Fibroblast of gingiva (primary cell): ENCODE measurements around the gene NBEA.
"Not testable (repeated sequence)": the region's sequence is repeated elsewhere in the genome, so short reads cannot be mapped to it uniquely, and the experiment has no call there.

Experiments
- DNase-seq: peaks from one replicate; pipeline ENCODE4 v3.0.0-alpha.2; 2011; ENCODE audit warnings: low read depth

The NBEA gene

GRCh38 chr13:34944751-34945150 lies 2.7 kb downstream of the NBEA start:
- no peak for DNase-seq

GRCh38 chr13:34951528-34951927 lies 9.5 kb downstream of the NBEA start:
- DNase-seq = no peak

GRCh38 chr13:34959489-34959888 lies 17.4 kb downstream of the NBEA start:
- DNase-seq = no peak

- no peak for DNase-seq
These were observed 22.5 kb downstream of the NBEA start for GRCh38 chr13:34964558-34964957.

- DNase-seq = no peak
These were observed 25.9 kb downstream of the NBEA start for GRCh38 chr13:34967851-34968562.

- DNase-seq = not testable (repeated sequence)
These were observed 27.5 kb downstream of the NBEA start for GRCh38 chr13:34969539-34969938.

- DNase-seq = no peak
These were observed 28.9 kb downstream of the NBEA start for GRCh38 chr13:34970961-34971360.

- DNase-seq = no peak
These were observed 29.4 kb downstream of the NBEA start for GRCh38 chr13:34971473-34971872.

- not testable (repeated sequence) for DNase-seq
These were observed 43.1 kb downstream of the NBEA start for GRCh38 chr13:34985199-34985598.

- no peak for DNase-seq
These were observed 46.3 kb downstream of the NBEA start for GRCh38 chr13:34988330-34988791.

GRCh38 chr13:34990399-34991214 lies 48.5 kb downstream of the NBEA start:
- DNase-seq = no peak

GRCh38 chr13:34993470-34993869 lies 51.4 kb downstream of the NBEA start:
- DNase-seq = no peak

- not testable (repeated sequence) for DNase-seq
These were observed 61.7 kb downstream of the NBEA start for GRCh38 chr13:35003734-35004133.

- DNase-seq = no peak
These were observed 63.0 kb downstream of the NBEA start for GRCh38 chr13:35005051-35005450.

- no peak for DNase-seq
These were observed 72.6 kb downstream of the NBEA start for GRCh38 chr13:35014606-35015213.

- DNase-seq = no peak
These were observed 74.5 kb downstream of the NBEA start for GRCh38 chr13:35016362-35017112.

GRCh38 chr13:35025314-35025713 lies 83.2 kb downstream of the NBEA start:
- no peak for DNase-seq

GRCh38 chr13:35028338-35028867 lies 86.3 kb downstream of the NBEA start:
- no peak for DNase-seq

- DNase-seq = no peak
These were observed 96.9 kb downstream of the NBEA start for GRCh38 chr13:35039012-35039411.

GRCh38 chr13:35046587-35046986 lies 104.5 kb downstream of the NBEA start:
- no peak for DNase-seq

GRCh38 chr13:35055705-35056104 lies 113.6 kb downstream of the NBEA start:
- DNase-seq = no peak

GRCh38 chr13:35057858-35058257 lies 115.8 kb downstream of the NBEA start:
- DNase-seq = no peak
